GM21515 (cell line): ENCODE data around the gene CSGALNACT2.

ENCODE experiments used
- ATAC-seq: cut with Tn5 transposase; IDR thresholded peaks from one replicate; pipeline ENCODE4 v1.9.1; 2021; ENCODE audit not compliant: unreplicated experiment

Gene CSGALNACT2

GRCh38 chr10:43225004-43225786 is 87.0 kb downstream of the CSGALNACT2 start:
- ATAC-seq, result no peak

DNA sequence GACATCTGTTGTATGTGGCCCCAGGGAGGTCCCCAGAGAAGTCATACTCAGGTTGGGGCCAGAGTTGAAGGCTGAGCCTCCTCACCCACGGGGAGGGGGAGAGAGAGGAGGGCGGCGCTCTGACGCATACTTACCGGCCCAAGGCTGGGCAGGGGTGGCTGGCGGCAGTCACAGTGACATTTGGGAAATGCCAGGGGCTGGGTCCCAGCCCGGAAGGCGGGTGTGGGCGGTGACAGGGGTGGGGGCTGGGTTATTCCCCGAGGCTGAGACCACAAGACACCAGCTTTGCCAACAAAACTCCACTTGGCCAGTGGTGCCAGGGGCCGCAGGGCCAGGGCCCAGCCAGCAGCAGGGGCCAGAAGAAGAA is 87.5 kb downstream of the CSGALNACT2 start:
- ATAC-seq, result no peak

GRCh38 chr10:43226441-43226840 is 88.2 kb downstream of the CSGALNACT2 start:
- ATAC-seq, result no peak

DNA sequence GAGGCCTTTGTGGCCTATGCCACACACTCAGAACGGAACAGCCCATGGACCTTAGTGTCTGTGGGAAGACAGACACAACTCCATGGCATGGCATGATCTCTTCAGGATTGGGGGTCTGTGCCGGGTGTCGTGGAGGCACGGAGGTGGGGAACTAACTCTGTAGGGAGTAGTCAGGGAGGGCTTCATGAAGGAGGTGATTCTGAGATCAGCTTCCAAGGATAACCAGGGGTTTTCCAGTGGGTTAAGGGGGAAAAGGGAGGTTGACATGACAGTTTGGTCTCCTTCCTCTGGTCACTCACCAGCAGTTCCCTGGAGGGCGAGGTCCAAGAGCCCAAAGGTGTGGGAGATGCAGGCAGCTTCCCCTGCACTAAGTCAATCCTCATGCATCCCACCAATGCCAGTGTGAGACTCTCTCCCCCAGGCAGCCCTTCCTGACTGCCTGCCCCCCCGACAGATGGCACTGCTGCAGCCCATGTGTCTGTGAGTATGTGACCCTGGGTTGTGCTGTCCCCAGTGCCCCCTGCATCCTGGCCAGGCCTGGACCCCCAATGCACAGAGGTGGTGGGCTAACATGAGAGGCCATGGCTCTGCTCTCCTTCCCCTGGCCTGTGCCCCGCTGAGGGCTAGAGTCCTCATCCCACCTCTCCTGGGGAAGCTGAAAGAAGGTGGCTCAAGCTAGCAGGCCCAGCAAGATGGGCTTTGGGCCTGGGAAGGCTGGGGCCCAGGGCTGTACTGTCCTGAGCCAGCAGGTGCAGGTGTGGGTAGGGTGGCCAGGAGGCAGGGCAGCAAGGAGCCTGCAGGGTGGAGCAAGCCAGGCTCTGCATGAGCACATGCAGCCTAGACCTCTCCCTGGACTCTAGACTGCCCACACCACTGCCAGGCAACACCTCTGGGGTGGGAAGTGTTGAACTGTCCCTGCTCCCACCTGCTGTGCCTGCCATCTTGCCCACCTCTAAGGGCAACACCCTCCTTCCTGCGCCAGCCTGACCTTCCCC is 88.9 kb downstream of the CSGALNACT2 start:
- ATAC-seq, result no peak

GRCh38 chr10:43227911-43228782 is 89.9 kb downstream of the CSGALNACT2 start:
- ATAC-seq, result no peak

DNA sequence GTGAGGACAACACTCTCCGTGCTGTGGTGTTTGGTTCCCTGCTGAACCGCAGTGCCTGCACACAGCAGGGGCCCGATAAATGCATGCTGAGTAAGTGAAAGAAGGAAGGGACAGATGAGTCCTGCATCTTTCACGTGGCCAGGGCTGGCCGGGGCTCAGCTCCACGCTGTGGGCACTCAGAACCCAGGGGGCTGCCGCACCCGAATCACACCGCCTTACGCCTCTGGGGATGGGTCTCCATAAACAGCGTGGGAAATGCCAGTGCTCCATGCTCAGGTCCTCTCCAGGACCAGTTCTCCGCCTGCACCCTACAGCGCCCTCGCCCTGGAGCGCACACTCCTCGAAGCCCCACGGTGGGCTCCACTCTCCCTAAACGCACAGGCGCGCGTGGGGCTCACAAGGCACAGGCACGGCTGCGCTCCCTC is 90.5 kb downstream of the CSGALNACT2 start:
- no peak for ATAC-seq

DNA sequence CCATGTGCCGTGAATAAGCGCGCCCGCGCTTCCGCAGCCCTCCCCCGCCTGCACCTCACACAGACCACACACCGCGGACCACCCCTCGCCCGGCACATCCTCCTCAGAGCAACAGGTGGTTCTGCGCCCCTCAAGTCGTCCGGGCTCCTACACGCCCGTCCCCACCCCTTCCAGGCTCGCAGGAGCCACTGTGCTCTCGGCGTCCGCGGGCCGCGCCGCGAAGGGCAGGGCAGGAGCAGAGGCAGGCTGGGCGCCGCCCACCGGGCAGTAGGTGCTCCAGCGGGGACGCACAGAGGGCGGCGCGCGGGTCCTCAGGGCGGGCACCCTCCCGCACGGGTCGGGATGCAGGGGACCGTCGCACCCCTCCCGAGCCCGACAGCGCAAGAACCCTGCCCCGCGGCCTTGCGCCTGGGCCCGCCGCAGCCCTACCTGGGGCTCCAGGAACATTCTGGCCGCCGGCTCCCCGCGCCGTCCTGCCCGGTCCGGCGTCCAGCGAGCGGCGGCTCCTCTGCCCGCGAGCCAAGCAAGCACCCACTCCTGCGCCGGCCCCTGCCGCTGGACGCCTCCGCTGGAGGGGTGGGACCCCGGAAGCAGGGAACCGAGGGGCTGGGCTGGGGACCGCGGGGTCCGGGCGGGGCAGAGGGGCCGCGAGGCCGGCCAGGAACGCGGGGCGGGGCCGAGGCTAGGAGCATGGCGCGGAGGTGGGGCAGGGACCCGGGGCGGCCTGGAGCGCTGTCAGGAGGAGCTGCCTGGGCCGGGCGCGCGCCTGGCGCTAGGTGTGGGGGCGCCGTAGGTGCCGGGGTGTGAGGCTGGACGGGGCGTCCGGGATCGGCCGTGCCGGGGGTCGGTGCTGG is 91.2 kb downstream of the CSGALNACT2 start:
- ATAC-seq, result no peak

GRCh38 chr10:43230101-43230908 is 92.1 kb downstream of the CSGALNACT2 start:
- no peak for ATAC-seq

DNA sequence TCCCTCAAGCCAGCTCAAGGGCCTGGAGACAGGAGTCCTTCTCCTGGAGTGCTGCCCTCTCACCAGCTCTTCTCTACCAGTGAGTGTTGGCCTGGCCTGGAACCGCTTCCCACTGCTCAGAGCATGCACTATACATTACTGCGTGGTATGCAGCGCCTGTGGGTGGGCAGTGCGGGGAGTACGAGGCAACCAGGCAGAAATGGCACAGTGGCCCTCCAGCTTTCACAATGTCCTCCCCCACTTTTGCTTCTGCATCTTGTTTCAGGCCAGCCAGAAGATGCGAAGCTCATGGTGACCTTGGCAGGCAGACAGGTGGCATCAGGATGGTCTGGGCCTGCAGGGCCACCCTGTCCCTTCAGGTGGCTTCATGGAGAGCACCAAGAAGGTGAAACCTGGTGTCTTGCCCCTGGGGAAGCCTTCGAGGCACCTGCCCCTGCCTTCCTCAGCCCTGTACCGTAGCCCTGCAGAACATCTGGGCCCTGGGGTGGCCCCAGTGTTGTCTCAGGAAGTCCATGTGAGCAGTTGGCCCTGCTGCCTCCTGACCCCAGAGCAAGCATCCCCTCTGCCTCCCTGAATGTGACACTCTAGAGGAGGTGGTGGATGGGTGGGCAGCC is 92.8 kb downstream of the CSGALNACT2 start:
- no peak for ATAC-seq

- no peak for ATAC-seq
Measured at GRCh38 chr10:43231523-43232078, 93.4 kb downstream of the CSGALNACT2 start.

- no peak for ATAC-seq
Measured at GRCh38 chr10:43233601-43234430, 95.6 kb downstream of the CSGALNACT2 start.

DNA sequence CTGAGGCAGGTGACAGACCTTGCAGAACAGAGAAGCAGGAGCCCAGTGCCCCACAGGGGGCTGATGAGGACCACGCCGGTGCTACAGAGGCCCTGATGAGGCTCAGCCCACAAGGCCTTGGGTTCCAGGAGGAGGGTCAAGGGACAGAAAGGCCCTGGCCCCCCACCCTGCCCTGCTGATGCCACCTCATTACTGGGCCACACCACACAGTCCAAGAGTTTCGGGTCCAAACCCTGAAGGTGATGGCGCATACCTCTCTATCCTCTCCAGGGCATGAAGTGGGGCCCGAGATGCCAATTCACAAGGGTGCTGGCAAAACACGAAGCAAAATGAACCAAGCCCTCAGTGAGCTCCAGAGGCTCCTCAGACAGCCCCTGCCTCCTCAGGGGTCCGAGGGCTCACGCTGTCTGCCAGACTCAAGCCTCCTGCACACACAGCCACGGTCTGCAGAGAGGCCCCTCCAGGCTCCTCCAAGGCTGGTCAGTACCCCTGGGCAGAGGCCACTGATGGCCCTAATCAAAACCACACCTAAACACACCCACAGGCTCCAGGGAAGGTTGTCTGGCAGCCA is 96.3 kb downstream of the CSGALNACT2 start:
- no peak for ATAC-seq
